Stimulated activated CD8-positive, alpha-beta memory T cell treated with anti-CD3 and anti-CD28 coated beads, Interleukin-15, amount 100 ng/mL, for 1 hour (primary cell): ENCODE measurements around the gene PIGW.

Experiments
- DNase-seq: peaks from one replicate; pipeline ENCODE4 v3.0.0-alpha.2; 2020; ENCODE audit warnings: low read depth

The PIGW gene

GRCh38 chr17:36545465-36546417, 11.0 kb downstream of the PIGW start:
- DNase-seq = peak; percentile 91

- no peak for DNase-seq
Observed at GRCh38 chr17:36546418-36547093, 11.8 kb downstream of the PIGW start.

GRCh38 chr17:36547776-36548175, 13.0 kb downstream of the PIGW start:
- no peak for DNase-seq

- no peak for DNase-seq
Observed at GRCh38 chr17:36550491-36551417, 16.0 kb downstream of the PIGW start.

- DNase-seq = no peak
Observed at GRCh38 chr17:36553459-36553858, 18.7 kb downstream of the PIGW start.

GRCh38 chr17:36566081-36566480, 31.3 kb downstream of the PIGW start:
- no peak for DNase-seq

GRCh38 chr17:36575028-36575427, 40.2 kb downstream of the PIGW start:
- DNase-seq = no peak

- DNase-seq = no peak
Observed at GRCh38 chr17:36576793-36577192, 42.0 kb downstream of the PIGW start.

GRCh38 chr17:36578671-36579070, 43.9 kb downstream of the PIGW start:
- no peak for DNase-seq

GRCh38 chr17:36583787-36584186, 49.0 kb downstream of the PIGW start:
- no peak for DNase-seq

GRCh38 chr17:36586138-36586537, 51.4 kb downstream of the PIGW start:
- DNase-seq = no peak
